ENCODE measurements around the gene FAM180A.
"Not testable (repeated sequence)": the region's sequence is repeated elsewhere in the genome, so short reads cannot be mapped to it uniquely, and the experiment has no call there.

Gene FAM180A

DNA sequence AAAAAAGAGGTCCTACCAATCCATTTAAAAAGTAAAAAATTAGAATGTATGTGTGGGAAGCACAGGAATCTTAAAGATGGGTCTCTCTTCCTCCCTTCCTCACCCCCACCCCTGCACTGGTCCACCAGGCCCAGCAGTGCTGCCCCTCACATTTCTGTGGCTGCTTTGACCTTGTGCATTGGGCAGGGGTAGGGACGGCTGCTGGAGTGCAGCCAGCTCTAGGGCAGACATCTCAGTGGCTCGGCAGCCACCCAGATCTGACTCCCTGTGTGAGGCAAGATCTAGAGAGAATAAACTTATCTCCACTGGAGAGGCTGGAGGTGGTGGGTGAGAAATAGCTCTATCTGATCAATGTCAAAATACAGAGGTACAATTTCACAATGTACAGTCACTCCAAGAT, 6.7 kb downstream of the FAM180A start:
- DNase-seq (ENCODE audit: low spot score), result no peak

DNA sequence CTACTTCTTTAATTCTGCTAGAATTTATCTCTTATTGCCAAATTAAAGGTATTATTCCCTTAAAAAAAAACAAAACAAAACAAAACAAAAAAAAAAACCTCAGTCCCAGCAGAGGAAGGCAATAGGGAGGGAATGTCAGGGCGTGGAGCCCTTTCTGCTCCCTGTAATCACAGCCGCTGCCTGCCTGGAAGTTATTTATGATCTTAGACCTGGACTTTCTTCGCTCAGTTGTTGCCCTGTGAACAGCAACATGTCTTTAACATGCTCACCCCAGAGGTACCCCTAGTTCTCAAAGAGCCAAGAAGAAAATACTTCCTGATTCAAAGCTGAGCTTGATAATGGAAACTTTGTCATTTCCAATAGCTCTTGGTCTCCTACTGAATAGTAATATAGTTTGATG, 7.7 kb downstream of the FAM180A start:
- DNase-seq (ENCODE audit: low spot score), result no peak

DNA sequence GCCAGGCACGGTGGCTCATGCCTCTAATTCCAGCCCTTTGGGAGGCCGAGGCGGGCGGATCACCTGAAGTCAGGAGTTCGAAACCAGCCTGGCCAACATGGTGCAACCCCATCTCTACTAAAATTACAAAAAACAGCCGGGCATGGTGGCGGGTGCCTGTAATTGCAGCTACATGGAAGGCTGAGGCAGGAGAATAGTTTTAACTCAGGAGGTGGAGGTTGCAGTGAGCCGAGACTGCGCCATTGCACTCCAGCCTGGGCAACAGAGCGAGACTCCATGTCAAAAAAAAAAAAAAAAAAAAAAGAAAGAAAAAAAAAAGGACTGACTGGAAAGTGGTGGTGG, 11.3 kb downstream of the FAM180A start:
- DNase-seq (ENCODE audit: low spot score), result not testable (repeated sequence)

DNA sequence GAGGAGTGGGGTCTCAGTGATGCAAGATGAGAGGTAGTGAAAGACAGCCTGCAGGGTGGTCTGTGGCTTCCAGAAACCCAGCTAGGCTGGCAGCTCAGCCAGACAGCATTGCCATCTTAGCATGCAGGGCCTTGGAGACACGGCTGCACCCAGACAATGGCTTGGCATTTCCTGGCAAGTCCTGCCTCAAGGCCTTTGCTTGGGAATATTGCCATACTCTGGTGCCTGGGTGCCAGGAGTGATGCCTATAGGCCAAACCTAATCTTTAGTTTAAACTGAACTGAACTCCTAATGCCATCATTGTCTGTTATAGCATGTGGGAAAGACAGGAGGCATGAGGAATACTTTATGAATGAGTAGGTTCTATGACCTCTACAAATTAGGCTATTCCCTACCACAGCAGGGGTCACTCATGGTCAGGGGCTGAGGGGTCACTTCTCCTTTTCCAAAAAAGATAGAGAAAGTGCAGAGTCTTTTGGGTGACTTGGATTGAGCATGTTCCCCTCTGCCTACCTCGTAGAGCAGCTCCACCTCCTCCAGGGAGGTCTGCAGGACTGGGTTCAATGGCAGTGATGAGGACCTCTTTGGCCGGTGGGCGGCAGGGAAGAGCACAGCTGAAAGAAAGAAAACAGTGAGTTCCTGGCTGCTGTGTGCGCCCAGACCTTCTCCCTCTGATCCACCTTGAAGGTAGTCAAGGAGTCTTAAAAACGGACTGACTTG, 11.9 kb downstream of the FAM180A start:
- no peak for DNase-seq (ENCODE audit: low spot score)

DNA sequence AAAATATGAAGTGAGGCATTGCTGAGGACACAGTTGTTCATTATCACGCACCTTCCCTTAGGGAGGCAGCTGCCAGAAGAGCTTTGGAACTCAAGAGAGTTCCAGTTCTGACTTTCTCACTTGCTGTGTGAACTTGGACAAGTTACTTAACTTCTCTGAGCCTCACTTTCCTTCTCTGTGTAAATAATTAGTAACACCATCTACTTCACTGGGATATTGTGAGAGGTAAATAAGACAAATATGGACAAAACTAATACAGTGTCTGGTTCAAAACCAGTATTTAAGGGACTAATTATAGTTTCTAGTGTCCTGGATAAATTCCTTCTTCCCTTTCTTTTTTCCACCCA, 14.3 kb downstream of the FAM180A start:
- DNase-seq (ENCODE audit: low spot score), result no peak

DNA sequence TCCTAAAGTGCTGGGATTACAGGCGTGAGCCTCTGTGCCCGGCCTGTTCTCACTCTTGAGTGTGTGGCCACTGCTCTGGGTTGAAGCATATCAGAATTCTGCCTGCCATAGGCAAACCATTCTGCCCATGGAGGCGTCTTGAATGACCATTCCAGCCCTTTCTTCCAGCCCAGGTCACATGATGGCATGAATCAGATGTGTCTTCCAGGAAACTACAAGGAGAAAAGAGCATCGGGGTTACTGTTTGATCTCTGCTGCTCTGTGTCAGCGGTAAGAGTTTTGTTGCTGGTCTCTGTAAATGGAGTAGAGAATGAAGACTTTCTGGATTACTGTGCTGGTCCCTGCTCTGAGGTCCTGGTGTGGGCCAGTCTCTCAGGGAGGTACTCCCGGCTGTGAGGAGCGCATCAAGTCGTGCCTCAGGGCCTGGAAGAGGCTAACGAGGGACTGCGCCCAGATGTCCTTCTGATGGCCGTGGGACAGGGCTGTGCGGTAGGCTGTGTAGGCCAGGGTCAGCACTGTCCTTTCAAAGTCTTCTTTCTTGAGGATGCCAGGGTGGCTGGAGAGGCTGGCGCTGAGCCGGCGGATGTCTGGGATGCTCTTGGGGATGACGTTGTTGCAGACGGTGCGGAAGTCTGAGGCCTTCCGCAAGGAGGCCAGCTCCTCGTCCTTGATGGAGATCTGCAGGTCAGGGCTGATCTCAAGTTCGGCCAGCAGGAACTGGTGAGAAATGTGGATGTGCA, 14.8 kb downstream of the FAM180A start:
- no peak for DNase-seq (ENCODE audit: low spot score)

DNA sequence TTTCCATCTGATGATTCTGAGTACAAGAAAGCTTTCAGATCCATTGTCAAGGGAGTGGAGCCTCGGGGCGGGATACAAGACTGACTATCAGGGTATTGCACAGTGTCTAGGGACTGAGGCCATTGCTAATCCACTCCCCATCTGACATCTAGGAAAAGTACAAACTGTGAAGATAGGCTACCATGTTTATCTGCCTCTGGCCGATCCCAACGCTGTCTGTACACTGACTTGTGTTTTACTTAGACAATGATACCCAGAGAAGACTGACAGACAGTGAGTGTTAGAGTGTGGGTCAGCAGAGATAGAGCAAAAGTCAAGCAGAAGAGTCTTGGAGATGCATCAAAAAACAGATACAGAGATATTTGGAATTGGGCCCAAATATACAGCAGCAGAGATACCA, 17.5 kb downstream of the FAM180A start:
- DNase-seq (ENCODE audit: low spot score), result no peak

DNA sequence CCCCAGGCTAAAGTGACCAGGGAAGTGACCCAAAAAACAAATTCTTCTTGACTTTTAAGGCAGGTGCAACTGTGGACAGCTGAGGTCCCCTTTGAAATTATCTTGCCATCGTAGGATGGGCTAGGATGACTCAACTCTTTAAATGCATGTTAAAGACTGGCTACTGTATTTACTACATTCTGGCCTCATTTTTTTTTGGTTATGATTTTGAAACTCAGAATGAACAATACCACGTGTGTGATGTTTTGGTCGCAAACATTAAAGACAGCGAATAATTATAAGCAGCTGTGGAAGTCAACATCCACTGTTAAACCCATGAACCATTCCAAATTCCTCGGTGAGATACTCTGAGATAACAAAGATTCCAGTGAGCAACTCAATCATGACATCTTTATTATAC, 19.4 kb downstream of the FAM180A start:
- DNase-seq (ENCODE audit: low spot score), result no peak

DNA sequence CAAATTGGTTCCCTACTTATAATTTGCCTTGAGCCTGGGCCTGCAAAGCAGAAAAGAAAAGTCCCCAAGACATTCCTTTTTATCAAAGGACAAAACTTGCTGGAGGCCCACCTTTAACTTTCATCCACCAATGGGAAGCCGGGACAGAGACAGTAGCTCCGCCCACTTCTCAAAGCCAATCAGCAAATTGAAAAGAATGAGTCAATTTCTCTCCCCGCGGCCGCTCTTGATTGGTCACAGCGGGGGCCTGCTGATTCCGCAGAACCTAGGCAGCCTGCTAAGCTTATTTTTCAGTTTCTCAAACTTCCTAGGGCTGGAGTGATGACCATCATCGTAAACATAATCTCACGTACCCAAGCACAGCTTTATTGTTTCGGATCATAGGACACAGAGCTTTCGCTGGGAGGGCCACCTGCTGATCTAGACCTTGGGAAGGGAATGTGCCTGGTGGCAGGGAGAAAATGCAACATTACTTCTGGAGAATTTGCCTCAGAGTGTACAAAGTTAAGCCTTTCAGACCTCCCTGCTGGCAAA, 20.4 kb downstream of the FAM180A start, which contains the start of gene SLC13A4:
SLC13A4 (minus strand) TSS at position 51 of the 534 bp plus-strand sequence. CDS start 690 bp downstream, outside the sequence.
- no peak for DNase-seq (ENCODE audit: low spot score)

DNA sequence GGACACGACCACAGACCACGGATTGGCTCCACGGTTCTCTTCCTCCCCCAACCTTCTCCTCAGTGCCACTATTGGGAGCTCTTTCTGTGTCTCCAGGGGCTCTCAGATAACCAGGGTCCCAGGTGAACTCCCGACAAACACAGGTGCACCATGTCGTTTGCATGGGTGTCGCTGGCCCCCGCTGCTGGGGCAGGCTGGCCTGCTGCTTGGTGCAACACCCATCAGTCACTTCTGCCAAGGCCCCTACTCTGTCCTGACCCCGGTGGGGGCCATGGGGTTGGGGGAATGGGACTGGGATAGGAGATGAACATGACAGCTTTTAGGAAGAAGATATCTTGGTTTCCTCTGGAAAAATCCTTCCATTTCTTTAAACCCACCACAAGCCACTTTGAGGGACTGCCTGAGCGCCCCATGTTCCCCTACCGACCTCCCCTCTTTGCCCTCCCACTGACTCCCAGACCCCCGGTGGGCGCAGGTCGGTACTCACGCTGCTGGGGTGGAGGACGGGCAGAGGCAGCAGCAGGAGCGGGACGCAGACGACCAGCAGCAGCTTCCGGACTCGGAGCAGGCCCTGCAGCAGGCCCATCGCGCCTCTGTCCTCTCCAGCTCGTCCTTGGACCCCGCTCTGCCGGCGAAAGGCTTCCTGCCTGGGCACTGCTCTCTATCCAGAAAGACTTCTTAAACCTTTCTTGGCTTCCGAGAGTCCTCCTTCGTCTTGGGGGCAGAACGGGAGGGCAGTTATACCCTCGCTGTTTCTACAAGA, 21.5 kb downstream of the FAM180A start:
- no peak for DNase-seq (ENCODE audit: low spot score)

DNA sequence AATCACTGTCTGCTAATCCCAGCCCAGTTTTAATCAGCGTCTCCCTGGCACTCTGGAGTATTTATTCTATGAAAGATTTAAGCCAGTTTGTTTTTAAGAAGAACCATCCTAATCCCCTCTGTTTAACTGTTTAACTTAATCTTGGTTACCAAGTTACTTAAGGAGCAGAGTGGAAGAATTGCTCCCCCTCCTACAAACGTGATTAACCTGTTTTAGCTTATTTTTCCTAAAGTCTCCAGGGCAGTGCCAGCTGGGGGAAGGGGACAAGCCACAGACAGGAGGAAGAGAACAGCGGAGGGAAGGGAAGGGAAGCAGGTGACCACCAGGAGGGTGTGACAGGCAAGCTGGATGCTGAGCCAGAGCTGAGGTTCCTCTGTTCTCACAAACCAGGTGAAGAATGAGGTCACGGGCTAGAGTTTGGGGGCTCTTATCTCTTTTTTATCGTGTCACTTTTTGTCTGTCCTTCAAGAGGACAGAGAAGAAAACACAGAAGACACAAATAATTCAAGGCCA, 22.3 kb downstream of the FAM180A start:
- DNase-seq (ENCODE audit: low spot score), result no peak

DNA sequence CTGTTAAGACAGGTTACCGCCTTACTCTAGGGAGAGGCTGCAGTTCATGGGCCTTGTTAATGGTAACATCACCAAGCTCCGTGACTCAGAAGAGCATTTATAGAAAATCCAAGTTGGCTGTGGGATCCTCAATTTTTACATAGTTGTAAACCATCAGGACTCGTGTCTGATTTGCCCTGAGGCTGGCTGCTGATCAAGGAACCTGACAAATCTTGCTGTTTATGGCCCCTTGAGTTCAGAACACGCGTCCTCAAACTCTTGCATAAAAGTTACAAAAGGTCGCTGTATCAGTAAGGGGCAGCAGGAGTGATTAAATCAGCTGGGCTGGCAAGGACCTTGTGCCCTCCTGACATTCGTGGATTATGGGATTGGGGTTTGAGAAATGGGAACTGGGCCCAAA, 25.2 kb downstream of the FAM180A start:
- no peak for DNase-seq (ENCODE audit: low spot score)

DNA sequence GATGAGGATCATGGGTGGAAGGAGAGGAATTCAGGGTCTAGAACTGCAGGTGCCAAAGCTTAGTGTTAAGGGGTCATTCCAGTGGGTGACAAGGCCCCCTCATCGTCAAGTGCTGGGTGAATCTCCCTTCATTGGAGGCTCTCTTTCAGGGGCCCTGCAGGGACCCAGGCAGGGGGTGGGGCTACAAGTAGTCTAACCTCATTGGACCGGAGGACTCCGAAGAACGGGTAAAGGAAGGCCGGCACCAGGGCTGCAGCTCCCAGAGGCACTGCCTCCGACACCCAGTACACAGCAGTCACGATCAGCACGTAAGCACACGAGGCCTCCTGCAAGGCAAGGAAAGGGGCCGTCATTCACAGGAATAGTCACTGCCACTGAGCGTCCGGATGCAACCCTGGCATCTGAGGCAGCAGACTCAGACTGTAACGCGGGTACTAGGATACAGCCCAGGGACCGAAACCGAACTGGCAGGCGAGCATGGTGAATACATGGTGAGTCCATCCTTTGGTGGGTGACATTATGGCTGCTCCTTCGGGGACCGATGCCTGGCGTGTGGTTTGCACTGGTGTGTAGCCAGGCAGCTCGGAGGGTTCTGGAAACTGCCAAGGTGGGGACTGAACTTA, 27.3 kb downstream of the FAM180A start:
- DNase-seq (ENCODE audit: low spot score), result no peak

DNA sequence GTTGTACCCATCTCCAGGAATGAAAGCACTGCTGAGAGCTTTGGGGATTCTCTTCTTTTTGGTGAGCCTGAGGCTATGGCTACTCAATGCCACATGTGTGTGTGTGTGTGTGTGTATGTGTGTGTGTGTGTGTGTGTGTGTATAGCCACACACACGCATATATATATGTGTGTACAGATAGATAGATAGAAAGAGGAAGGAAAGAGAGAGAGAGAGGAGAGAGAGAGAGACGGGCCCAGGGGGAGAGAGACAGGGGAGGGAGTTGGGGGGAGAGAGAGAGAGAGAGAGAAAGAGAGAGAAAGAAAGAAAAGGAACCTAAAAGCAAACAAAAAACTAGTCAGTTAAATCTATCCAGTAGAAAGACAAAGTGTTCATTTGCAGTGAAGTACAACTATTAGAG, 28.9 kb downstream of the FAM180A start:
- DNase-seq (ENCODE audit: low spot score), result no peak

DNA sequence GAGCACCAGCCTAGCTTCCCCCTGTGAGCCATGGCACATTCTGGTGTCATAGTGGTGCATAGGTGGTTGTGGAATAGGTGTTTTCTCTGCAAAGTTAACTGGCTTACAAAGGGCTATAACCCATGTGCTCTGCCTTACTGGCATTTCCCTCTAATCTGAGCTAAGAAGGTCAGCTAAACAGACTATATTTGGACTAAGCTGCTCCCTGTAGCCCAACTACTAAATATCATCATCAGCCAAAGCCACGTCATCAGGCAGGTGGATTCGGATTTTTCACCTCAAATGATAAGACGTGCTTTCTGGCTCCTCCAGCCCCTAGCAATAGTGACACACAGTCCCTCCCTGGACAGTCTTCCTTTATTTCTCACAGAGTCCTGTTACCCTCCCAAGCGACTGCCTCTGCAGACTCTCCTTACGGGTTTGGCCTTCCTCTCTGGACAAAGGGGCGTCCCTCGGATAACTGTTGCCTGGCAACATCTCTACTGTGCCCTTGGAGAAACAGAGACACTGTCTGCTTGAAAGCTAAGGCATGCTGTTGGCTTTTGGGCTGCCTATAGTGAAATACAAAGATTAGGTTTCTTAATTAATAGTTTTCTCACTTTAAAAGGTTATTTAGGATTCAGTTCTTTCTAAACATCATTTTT, 29.7 kb downstream of the FAM180A start:
- no peak for DNase-seq (ENCODE audit: low spot score)

DNA sequence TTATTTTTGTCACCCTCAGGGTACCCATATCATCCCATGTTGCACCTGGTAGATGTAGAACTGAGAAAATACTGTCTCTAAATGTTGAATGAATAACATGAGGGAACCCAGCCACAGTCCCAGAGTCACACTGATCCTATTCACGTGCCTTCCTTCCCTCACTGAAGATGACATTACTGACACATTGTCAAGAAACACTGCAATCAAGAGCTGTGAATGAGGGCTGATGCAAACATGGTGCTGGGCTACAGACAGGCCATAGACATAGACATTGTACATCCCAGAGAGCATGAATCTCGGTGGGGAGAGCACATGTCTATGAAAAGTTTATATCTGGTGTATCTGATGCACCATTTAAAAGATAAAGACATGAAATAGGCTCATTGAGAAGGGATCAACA, 30.4 kb downstream of the FAM180A start:
- DNase-seq (ENCODE audit: low spot score), result no peak

DNA sequence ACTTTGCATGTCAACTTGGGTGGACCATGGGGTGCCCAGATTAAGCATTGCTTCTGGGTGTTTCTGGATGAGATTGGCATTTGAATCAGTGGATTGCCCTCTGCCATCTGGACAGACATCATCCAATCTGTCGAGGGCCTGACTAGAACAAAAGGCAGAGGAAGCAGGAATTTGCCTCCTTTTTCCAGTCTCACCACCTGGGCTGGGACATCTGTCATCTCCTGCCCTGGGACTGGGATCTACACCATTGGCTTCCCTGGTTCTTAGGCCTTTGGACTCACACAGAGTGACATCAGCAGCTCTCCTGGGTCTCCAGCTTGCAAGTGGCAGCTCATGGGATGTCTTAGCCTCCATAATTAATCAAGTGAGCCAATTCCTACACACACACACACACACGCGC, 30.9 kb downstream of the FAM180A start:
- no peak for DNase-seq (ENCODE audit: low spot score)

DNA sequence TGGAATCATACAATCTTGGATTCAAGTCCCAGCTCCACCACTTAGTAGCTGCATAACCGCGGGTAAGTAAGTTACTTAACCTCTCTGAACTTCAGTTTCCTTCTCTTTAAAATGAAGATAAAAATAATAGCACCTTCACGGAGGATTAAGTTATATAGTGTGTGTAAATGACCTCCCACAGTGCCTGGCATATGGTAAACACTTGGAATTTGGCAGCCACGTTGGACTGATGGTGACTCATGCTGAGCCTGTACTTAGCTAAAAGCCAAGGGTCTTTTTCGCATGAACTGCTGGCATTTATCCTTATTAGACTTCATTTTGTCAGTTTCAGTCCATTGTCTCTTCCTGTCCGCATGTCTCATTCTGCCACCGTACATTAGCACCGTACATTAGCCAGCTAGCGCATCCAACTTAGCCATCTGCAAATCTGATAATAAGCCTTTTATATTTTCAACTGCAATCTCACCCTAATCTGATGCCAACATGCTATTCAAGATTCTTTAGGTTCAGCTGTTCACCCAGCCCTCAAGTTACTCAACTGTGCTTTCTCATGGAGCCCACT, 31.9 kb downstream of the FAM180A start:
- no peak for DNase-seq (ENCODE audit: low spot score)

DNA sequence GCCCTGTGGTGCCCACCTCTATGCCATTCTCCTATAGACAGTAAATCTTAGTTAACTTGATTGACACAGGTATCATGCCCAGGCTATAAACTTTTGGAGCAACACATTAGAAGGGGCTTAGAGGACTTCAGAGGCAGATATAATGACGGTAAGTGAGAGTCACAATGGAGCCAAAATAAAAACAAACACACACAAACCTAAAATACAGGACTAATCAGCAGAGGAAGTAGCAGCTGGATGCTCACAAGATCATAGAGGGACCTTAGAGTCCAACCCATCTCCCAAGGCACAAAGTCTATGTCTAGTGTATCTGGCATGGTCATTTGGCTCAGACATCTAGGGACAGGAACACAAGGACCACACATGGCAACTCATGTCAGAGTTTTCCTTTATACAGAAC, 32.9 kb downstream of the FAM180A start:
- DNase-seq (ENCODE audit: low spot score), result no peak

DNA sequence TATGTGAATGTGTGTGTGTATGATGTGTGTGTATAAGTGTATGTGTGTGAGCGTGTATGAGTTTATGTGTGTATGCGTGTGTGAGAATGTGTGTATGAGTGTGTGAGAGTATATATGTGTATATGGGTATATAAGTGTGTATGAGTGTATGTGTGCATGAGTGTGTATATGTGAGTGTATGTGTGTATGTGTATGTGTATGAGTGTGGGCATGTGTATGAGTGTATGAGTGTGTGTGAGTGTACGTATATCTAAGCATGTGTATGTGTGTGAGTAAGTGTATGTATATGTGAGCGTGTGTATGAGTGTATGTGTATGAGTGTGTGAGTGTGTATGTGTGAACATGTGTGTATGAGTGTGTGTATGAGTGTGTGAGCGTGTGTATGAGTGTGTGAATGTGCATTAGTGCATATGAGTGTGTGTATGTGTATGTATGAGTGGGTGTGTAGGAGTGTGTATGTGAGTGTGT, 33.5 kb downstream of the FAM180A start:
- no peak for DNase-seq (ENCODE audit: low spot score)

DNA sequence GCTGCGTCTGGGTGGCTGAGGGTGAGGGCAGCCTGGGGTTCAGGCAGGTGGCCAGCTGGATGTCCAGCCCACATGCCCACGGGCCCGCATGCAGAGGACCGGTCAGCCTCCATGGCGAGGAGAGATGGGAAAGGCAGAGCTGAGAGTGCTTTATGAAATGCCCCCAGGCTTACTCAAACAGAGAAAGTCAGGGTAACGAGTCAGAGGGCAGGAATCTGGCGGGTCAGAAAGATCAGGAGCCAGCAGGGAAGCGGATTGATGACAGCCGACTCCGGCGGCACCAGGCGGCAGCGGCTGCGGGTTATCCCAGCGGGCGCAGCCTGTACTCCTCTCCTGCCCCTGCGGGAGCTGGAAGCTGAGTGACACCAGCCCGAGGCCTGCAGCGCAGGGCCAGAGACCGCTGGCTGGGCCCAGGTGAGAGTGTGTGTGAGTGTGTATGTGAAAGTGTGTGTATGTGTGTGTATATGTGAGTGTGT, 34.0 kb downstream of the FAM180A start:
- no peak for DNase-seq (ENCODE audit: low spot score)
